GM08714 (cell line): ENCODE measurements around the gene ARPIN.

Source experiments
- H3K4me3 ChIP-seq: fragments of 200-500 bp; sonication (Bioruptor generic); 2 replicates; pipeline ENCODE4 v1.5.1; 2014; ENCODE audit warnings: mild to moderate bottlenecking, low read length, inconsistent platforms
- ZNF274 ChIP-seq: IDR thresholded peaks from 2 replicates; pipeline ENCODE4 v1.6.1; 2012; ENCODE audit warnings: mild to moderate bottlenecking, low read depth, low read length

The ARPIN gene

GRCh38 chr15:89932880-89933279, 20.1 kb upstream of the ARPIN start:
- H3K4me3 ChIP-seq = no peak overlapping the region
- no peak for TF ChIP-seq ZNF274

- no peak for TF ChIP-seq ZNF274
- H3K4me3 ChIP-seq = no peak overlapping the region
Observed at GRCh38 chr15:89928421-89928820, 15.7 kb upstream of the ARPIN start.

GRCh38 chr15:89926158-89926557, 13.4 kb upstream of the ARPIN start:
- no peak overlapping the region for H3K4me3 ChIP-seq
- TF ChIP-seq ZNF274 = no peak

GRCh38 chr15:89917442-89918101, 4.8 kb upstream of the ARPIN start:
- TF ChIP-seq ZNF274 = no peak
- no peak overlapping the region for H3K4me3 ChIP-seq

GRCh38 chr15:89916660-89917059, 3.9 kb upstream of the ARPIN start:
- no peak for TF ChIP-seq ZNF274

GRCh38 chr15:89912145-89912673, 543 bp downstream of the ARPIN start:
- no peak for TF ChIP-seq ZNF274
- H3K4me3 ChIP-seq = no peak overlapping the region

More at GRCh38 chr15:89916660-89917059, 3.9 kb upstream of the ARPIN start:
- H3K4me3 ChIP-seq = no peak overlapping the region

GRCh38 chr15:89910891-89911626, 1.7 kb downstream of the ARPIN start:
- no peak overlapping the region for H3K4me3 ChIP-seq
- TF ChIP-seq ZNF274 = no peak

- TF ChIP-seq ZNF274 = no peak
- no peak overlapping the region for H3K4me3 ChIP-seq
Observed at GRCh38 chr15:89909611-89910010, 3.1 kb downstream of the ARPIN start.

- H3K4me3 ChIP-seq = no peak overlapping the region
- TF ChIP-seq ZNF274 = no peak
Observed at GRCh38 chr15:89908226-89908625, 4.5 kb downstream of the ARPIN start.

GRCh38 chr15:89907289-89907688, 5.5 kb downstream of the ARPIN start:
- TF ChIP-seq ZNF274 = no peak
- no peak overlapping the region for H3K4me3 ChIP-seq

GRCh38 chr15:89905846-89906378, 6.8 kb downstream of the ARPIN start:
- no peak for TF ChIP-seq ZNF274

GRCh38 chr15:89904519-89904918, 8.2 kb downstream of the ARPIN start:
- TF ChIP-seq ZNF274 = no peak
- H3K4me3 ChIP-seq = no peak overlapping the region

More at GRCh38 chr15:89905846-89906378, 6.8 kb downstream of the ARPIN start:
- no peak overlapping the region for H3K4me3 ChIP-seq

GRCh38 chr15:89903858-89904130, 9.0 kb downstream of the ARPIN start:
- TF ChIP-seq ZNF274 = no peak
- H3K4me3 ChIP-seq = no peak overlapping the region

GRCh38 chr15:89903015-89903857, 9.5 kb downstream of the ARPIN start:
- no peak for TF ChIP-seq ZNF274
- H3K4me3 ChIP-seq = no peak overlapping the region

- H3K4me3 ChIP-seq = no peak overlapping the region
- no peak for TF ChIP-seq ZNF274
Observed at GRCh38 chr15:89900849-89901248, 11.9 kb downstream of the ARPIN start.
